GM23338 (cell line): ENCODE measurements around the gene FSTL3. TPM values are rescaled to one million over a fixed set of nuclear protein-coding genes. Genes with fewer than 3 reads are reported as not detected.

ENCODE experiments used
- ATAC-seq: fragments of 200-7000 bp; cut with Tn5 transposase; 3 replicates; pipeline ENCODE4 v1.9.1; 2020
- DNase-seq: peaks from one replicate; pipeline ENCODE4 v3.0.0-alpha.2; 2015; ENCODE audit warnings: low spot score
- H2AFZ ChIP-seq: fragments of 200-600 bp; sonication (generic); 2 replicates; pipeline ENCODE4 v1.8.0; 2016; ENCODE audit warnings: antibody characterized with exemption, mild to moderate bottlenecking, moderate library complexity
- H3F3A ChIP-seq: fragments of 200-600 bp; sonication (generic); replicated peaks from 2 replicates; pipeline ENCODE4 v1.8.0; 2017; ENCODE audit warnings: antibody characterized with exemption, mixed run types, low read depth
- H3K27ac ChIP-seq: fragments of 200-600 bp; sonication (generic); 2 replicates; pipeline ENCODE4 v1.6.1; 2016; ENCODE audit warnings: low read depth
- H3K27me3 ChIP-seq: fragments of 200-600 bp; sonication (generic); 2 replicates; pipeline ENCODE4 v1.8.0; 2016; ENCODE audit warnings: mild to moderate bottlenecking, mixed run types, moderate library complexity; ENCODE audit not compliant: insufficient read depth
- H3K36me3 ChIP-seq: fragments of 200-600 bp; sonication (generic); 2 replicates; pipeline ENCODE4 v1.8.0; 2016; ENCODE audit warnings: mild to moderate bottlenecking; ENCODE audit not compliant: insufficient read depth
- H3K4me1 ChIP-seq: fragments of 200-600 bp; sonication (generic); 2 replicates; pipeline ENCODE4 v1.8.0; 2016; ENCODE audit warnings: mild to moderate bottlenecking, moderate library complexity; ENCODE audit not compliant: insufficient read depth
- H3K4me2 ChIP-seq: fragments of 200-600 bp; sonication (generic); 2 replicates; pipeline ENCODE4 v1.7.1; 2017; ENCODE audit warnings: mixed run types
- H3K4me3 ChIP-seq: fragments of 200-600 bp; sonication (generic); 2 replicates; pipeline ENCODE4 v1.6.1; 2016; ENCODE audit warnings: mixed run types
- H3K79me2 ChIP-seq: fragments of 200-600 bp; sonication (generic); replicated peaks from 2 replicates; pipeline ENCODE4 v1.8.0; 2017; ENCODE audit warnings: mild to moderate bottlenecking; ENCODE audit not compliant: insufficient read depth
- H3K9me2 ChIP-seq: fragments of 200-600 bp; sonication (generic); 2 replicates; pipeline ENCODE4 v1.8.0; 2017; ENCODE audit not compliant: insufficient read depth
- H4K20me1 ChIP-seq: fragments of 200-600 bp; sonication (generic); replicated peaks from 2 replicates; pipeline ENCODE4 v1.8.0; 2017; ENCODE audit warnings: mild to moderate bottlenecking; ENCODE audit not compliant: insufficient read depth
- H3K27ac Mint-ChIP-seq: 2 replicates; pipeline ENCODE4 v1.8.0; 2020; ENCODE audit warnings: inconsistent platforms, mild to moderate bottlenecking, moderate library complexity, mixed read lengths
- H3K27me3 Mint-ChIP-seq: 3 replicates; pipeline ENCODE4 v1.8.0; 2022; ENCODE audit warnings: low read depth, mild to moderate bottlenecking, moderate library complexity, mixed read lengths, inconsistent platforms; ENCODE audit not compliant: insufficient read depth, poor library complexity
- H3K36me3 Mint-ChIP-seq: 3 replicates; pipeline ENCODE4 v1.8.0; 2021; ENCODE audit warnings: low read depth, mild to moderate bottlenecking, inconsistent platforms, moderate library complexity, mixed read lengths
- H3K4me1 Mint-ChIP-seq: 3 replicates; pipeline ENCODE4 v1.8.0; 2020; ENCODE audit warnings: mild to moderate bottlenecking, inconsistent platforms, mixed read lengths
- H3K4me3 Mint-ChIP-seq: 3 replicates; pipeline ENCODE4 v1.8.0; 2021; ENCODE audit warnings: moderate library complexity, mild to moderate bottlenecking, inconsistent platforms, mixed read lengths
- H3K9me3 Mint-ChIP-seq: 3 replicates; pipeline ENCODE4 v1.8.0; 2020; ENCODE audit warnings: moderate library complexity, mild to moderate bottlenecking, inconsistent platforms, mixed read lengths
- CREB1 ChIP-seq: fragments of 250-450 bp; sonication (Bioruptor Pico); IDR thresholded peaks from 2 replicates; pipeline ENCODE4 v1.5.0; 2020; ENCODE audit warnings: low read depth, mild to moderate bottlenecking, moderate library complexity
- ETS1 ChIP-seq: IDR thresholded peaks from 2 replicates; pipeline ENCODE4 v1.6.1; 2016; ENCODE audit warnings: antibody characterized with exemption
- EZH2 ChIP-seq: fragments of 200-600 bp; sonication (generic); IDR thresholded peaks from one replicate; pipeline ENCODE4 v1.8.0; 2017; ENCODE audit warnings: antibody characterized with exemption, mild to moderate bottlenecking, low read depth; ENCODE audit not compliant: unreplicated experiment
- EZH2phosphoT487 ChIP-seq: fragments of 200-600 bp; sonication (generic); IDR thresholded peaks from one replicate; pipeline ENCODE4 v1.8.1; 2018; ENCODE audit warnings: antibody characterized with exemption; ENCODE audit not compliant: unreplicated experiment
- JUNB ChIP-seq: IDR thresholded peaks from one replicate; pipeline ENCODE4 v1.6.1; 2016; ENCODE audit warnings: antibody characterized with exemption; ENCODE audit not compliant: unreplicated experiment
- NANOG ChIP-seq: IDR thresholded peaks from 2 replicates; pipeline ENCODE4 v1.6.1; 2016; ENCODE audit warnings: antibody characterized with exemption, borderline replicate concordance
- STAT1 ChIP-seq: IDR thresholded peaks from one replicate; pipeline ENCODE4 v1.6.1; 2016; ENCODE audit warnings: antibody characterized with exemption; ENCODE audit not compliant: unreplicated experiment
- ZNF114 ChIP-seq: fragments of 250-450 bp; sonication (Bioruptor Pico); IDR thresholded peaks from 2 replicates; pipeline ENCODE4 v1.5.0; 2020; ENCODE audit warnings: mild to moderate bottlenecking, moderate library complexity
- polyA plus RNA-seq: library from polyadenylated mRNA; unstranded; fragments of >200 nt; fragmentation: Nextera tagmentation; extraction: Ambion mirVana; gene quantifications from 2 replicates; pipeline ENCODE4 v1.2.1, GENCODE V29; 2016
- total RNA-seq: library from RNA; depleted of rRNA; stranded (reverse); fragments of >200 nt; shearing (Covaris generic); gene quantifications from 2 replicates; pipeline ENCODE4 v1.2.3, GENCODE V29; 2014
- TF ChIP-seq, protein P1 (sequence below): IDR thresholded peaks from one replicate; pipeline ENCODE4 v1.6.1; 2018; ENCODE audit warnings: antibody characterized with exemption; ENCODE audit not compliant: unreplicated experiment
- TF ChIP-seq, protein P2 (sequence below): fragments of 250-450 bp; sonication (Bioruptor Pico); IDR thresholded peaks from 2 replicates; pipeline ENCODE4 v1.5.0; 2020; ENCODE audit warnings: mild to moderate bottlenecking, moderate library complexity
- TF ChIP-seq, protein P3 (sequence below), 2 experiments: fragments of 200-600 bp in 1 of 2; sonication (generic) in 1 of 2; conservative IDR thresholded peaks; 2 replicates each; pipeline versions ENCODE4 v1.5.1 to v1.6.1; 2016 to 2017; ENCODE audit warnings: antibody characterized with exemption in 2 of 2, low read depth in 2 of 2, mild to moderate bottlenecking in 2 of 2, moderate library complexity in 1 of 2

Gene FSTL3
- total and polyA plus RNA-seq, 2 experiments from 2014 or later: 3.1 to 10.1 TPM

DNA sequence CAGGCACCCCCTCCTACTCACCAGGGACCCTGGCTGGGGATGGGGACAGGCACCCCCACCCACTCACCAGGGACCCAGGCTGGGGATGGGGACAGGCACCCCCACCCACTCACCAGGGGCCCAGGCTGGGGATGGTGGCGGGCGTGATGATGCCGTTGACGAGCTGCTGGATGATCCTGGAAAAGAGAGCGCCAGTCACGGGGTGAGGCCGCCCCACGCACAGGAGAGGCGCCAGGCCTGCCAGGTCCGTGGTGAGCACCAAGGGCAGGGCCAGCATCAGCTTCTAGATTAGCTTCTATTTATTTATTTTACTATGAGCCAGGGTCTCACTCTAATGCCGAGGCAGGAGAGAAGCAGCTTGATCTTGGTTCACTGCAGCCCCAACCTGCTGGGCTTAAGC, 26.1 kb upstream of the FSTL3 start:
- H3K4me1 ChIP-seq: no peaks in the 10 kb centered on the region
- H3K36me3 Mint-ChIP-seq: peaks cover 28% of the 10 kb centered on the region
- H2AFZ ChIP-seq: no peak overlapping the region
- peaks cover 3% of the 10 kb centered on the region; the same call in 1 of the 2 replicates for H3F3A ChIP-seq
- DNase-seq (no peak), ATAC-seq (no peak)
- no peak overlapping the region for H3K4me2 ChIP-seq
- no peak for TF ChIP-seq JUNB
- TF ChIP-seq CREB1: no peak
- TF ChIP-seq EZH2phosphoT487: no peak
- TF ChIP-seq EZH2: no peak
- TF ChIP-seq, protein P1, sequence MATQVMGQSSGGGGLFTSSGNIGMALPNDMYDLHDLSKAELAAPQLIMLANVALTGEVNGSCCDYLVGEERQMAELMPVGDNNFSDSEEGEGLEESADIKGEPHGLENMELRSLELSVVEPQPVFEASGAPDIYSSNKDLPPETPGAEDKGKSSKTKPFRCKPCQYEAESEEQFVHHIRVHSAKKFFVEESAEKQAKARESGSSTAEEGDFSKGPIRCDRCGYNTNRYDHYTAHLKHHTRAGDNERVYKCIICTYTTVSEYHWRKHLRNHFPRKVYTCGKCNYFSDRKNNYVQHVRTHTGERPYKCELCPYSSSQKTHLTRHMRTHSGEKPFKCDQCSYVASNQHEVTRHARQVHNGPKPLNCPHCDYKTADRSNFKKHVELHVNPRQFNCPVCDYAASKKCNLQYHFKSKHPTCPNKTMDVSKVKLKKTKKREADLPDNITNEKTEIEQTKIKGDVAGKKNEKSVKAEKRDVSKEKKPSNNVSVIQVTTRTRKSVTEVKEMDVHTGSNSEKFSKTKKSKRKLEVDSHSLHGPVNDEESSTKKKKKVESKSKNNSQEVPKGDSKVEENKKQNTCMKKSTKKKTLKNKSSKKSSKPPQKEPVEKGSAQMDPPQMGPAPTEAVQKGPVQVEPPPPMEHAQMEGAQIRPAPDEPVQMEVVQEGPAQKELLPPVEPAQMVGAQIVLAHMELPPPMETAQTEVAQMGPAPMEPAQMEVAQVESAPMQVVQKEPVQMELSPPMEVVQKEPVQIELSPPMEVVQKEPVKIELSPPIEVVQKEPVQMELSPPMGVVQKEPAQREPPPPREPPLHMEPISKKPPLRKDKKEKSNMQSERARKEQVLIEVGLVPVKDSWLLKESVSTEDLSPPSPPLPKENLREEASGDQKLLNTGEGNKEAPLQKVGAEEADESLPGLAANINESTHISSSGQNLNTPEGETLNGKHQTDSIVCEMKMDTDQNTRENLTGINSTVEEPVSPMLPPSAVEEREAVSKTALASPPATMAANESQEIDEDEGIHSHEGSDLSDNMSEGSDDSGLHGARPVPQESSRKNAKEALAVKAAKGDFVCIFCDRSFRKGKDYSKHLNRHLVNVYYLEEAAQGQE: no peak
- TF ChIP-seq, protein P2, sequence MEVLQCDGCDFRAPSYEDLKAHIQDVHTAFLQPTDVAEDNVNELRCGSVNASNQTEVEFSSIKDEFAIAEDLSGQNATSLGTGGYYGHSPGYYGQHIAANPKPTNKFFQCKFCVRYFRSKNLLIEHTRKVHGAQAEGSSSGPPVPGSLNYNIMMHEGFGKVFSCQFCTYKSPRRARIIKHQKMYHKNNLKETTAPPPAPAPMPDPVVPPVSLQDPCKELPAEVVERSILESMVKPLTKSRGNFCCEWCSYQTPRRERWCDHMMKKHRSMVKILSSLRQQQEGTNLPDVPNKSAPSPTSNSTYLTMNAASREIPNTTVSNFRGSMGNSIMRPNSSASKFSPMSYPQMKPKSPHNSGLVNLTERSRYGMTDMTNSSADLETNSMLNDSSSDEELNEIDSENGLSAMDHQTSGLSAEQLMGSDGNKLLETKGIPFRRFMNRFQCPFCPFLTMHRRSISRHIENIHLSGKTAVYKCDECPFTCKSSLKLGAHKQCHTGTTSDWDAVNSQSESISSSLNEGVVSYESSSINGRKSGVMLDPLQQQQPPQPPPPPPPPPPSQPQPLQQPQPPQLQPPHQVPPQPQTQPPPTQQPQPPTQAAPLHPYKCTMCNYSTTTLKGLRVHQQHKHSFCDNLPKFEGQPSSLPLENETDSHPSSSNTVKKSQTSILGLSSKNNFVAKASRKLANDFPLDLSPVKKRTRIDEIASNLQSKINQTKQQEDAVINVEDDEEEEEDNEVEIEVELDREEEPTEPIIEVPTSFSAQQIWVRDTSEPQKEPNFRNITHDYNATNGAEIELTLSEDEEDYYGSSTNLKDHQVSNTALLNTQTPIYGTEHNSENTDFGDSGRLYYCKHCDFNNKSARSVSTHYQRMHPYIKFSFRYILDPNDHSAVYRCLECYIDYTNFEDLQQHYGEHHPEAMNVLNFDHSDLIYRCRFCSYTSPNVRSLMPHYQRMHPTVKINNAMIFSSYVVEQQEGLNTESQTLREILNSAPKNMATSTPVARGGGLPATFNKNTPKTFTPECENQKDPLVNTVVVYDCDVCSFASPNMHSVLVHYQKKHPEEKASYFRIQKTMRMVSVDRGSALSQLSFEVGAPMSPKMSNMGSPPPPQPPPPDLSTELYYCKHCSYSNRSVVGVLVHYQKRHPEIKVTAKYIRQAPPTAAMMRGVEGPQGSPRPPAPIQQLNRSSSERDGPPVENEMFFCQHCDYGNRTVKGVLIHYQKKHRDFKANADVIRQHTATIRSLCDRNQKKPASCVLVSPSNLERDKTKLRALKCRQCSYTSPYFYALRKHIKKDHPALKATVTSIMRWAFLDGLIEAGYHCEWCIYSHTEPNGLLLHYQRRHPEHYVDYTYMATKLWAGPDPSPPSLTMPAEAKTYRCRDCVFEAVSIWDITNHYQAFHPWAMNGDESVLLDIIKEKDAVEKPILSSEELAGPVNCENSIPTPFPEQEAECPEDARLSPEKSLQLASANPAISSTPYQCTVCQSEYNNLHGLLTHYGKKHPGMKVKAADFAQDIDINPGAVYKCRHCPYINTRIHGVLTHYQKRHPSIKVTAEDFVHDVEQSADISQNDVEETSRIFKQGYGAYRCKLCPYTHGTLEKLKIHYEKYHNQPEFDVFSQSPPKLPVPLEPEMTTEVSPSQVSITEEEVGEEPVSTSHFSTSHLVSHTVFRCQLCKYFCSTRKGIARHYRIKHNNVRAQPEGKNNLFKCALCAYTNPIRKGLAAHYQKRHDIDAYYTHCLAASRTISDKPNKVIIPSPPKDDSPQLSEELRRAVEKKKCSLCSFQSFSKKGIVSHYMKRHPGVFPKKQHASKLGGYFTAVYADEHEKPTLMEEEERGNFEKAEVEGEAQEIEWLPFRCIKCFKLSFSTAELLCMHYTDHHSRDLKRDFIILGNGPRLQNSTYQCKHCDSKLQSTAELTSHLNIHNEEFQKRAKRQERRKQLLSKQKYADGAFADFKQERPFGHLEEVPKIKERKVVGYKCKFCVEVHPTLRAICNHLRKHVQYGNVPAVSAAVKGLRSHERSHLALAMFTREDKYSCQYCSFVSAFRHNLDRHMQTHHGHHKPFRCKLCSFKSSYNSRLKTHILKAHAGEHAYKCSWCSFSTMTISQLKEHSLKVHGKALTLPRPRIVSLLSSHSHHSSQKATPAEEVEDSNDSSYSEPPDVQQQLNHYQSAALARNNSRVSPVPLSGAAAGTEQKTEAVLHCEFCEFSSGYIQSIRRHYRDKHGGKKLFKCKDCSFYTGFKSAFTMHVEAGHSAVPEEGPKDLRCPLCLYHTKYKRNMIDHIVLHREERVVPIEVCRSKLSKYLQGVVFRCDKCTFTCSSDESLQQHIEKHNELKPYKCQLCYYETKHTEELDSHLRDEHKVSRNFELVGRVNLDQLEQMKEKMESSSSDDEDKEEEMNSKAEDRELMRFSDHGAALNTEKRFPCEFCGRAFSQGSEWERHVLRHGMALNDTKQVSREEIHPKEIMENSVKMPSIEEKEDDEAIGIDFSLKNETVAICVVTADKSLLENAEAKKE (CRISPR knock-in tag): no peak
- TF ChIP-seq ETS1: no peak
- TF ChIP-seq NANOG: no peak
- no peak for TF ChIP-seq STAT1
- no peak for TF ChIP-seq ZNF114 (CRISPR knock-in tag)
- TF ChIP-seq, protein P3, sequence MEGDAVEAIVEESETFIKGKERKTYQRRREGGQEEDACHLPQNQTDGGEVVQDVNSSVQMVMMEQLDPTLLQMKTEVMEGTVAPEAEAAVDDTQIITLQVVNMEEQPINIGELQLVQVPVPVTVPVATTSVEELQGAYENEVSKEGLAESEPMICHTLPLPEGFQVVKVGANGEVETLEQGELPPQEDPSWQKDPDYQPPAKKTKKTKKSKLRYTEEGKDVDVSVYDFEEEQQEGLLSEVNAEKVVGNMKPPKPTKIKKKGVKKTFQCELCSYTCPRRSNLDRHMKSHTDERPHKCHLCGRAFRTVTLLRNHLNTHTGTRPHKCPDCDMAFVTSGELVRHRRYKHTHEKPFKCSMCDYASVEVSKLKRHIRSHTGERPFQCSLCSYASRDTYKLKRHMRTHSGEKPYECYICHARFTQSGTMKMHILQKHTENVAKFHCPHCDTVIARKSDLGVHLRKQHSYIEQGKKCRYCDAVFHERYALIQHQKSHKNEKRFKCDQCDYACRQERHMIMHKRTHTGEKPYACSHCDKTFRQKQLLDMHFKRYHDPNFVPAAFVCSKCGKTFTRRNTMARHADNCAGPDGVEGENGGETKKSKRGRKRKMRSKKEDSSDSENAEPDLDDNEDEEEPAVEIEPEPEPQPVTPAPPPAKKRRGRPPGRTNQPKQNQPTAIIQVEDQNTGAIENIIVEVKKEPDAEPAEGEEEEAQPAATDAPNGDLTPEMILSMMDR (conservative IDR thresholded peaks at IDR 0.05; ENCODE audit: low read depth in 2 of 2): no peak
- no peaks in the 10 kb centered on the region for H3K27me3 ChIP-seq
- H3K9me2 ChIP-seq: no peaks in the 10 kb centered on the region
- no peak overlapping the region for H3K4me3 ChIP-seq
- no peaks in the 10 kb centered on the region; the same call in 2 of the 3 replicates for H3K4me1 Mint-ChIP-seq
- 0 out of 2 replicates have a peak, but pooled peaks cover 5% of the 10 kb centered on the region for H3K36me3 ChIP-seq
- no peaks in the 10 kb centered on the region for H3K9me3 Mint-ChIP-seq
- H3K27ac ChIP-seq: no peak overlapping the region
- H4K20me1 ChIP-seq: peaks cover 7% of the 10 kb centered on the region
- no peak overlapping the region for H3K4me3 Mint-ChIP-seq
- no peak overlapping the region for H3K27ac Mint-ChIP-seq
- H3K27me3 Mint-ChIP-seq: peaks cover 5% of the 10 kb centered on the region
- peaks cover 30% of the 10 kb centered on the region for H3K79me2 ChIP-seq
